ENCODE data around the gene TMEM132E.

Gene TMEM132E

GRCh38 chr17:34665819-34666763, 86.7 kb downstream of the TMEM132E start:
- DNase-seq (ENCODE audit: low read depth in 2 of 2) = no peak

- DNase-seq (ENCODE audit: low read depth in 2 of 2) = no peak
Measured at GRCh38 chr17:34667656-34668055, 88.3 kb downstream of the TMEM132E start.

- DNase-seq (ENCODE audit: low read depth in 2 of 2) = no peak
Measured at GRCh38 chr17:34668206-34668605, 88.8 kb downstream of the TMEM132E start.

GRCh38 chr17:34669511-34669910, 90.1 kb downstream of the TMEM132E start:
- DNase-seq (ENCODE audit: low read depth in 2 of 2) = no peak

GRCh38 chr17:34670618-34671017, 91.2 kb downstream of the TMEM132E start:
- no peak for DNase-seq (ENCODE audit: low read depth in 2 of 2)

- DNase-seq (ENCODE audit: low read depth in 2 of 2) = no peak
Measured at GRCh38 chr17:34671191-34671590, 91.8 kb downstream of the TMEM132E start.

- DNase-seq (ENCODE audit: low read depth in 2 of 2) = no peak
Measured at GRCh38 chr17:34672176-34672785, 92.9 kb downstream of the TMEM132E start.

- no peak for DNase-seq (ENCODE audit: low read depth in 2 of 2)
Measured at GRCh38 chr17:34673516-34673915, 94.1 kb downstream of the TMEM132E start.

GRCh38 chr17:34673995-34674890, 94.9 kb downstream of the TMEM132E start:
- DNase-seq (ENCODE audit: low read depth in 2 of 2) = no peak

- DNase-seq (ENCODE audit: low read depth in 2 of 2) = no peak
Measured at GRCh38 chr17:34675143-34675542, 95.8 kb downstream of the TMEM132E start.

- no peak for DNase-seq (ENCODE audit: low read depth in 2 of 2)
Measured at GRCh38 chr17:34675605-34676004, 96.2 kb downstream of the TMEM132E start.

GRCh38 chr17:34680151-34680550, 100.8 kb downstream of the TMEM132E start:
- DNase-seq (ENCODE audit: low read depth in 2 of 2) = no peak

GRCh38 chr17:34682305-34682704, 102.9 kb downstream of the TMEM132E start:
- DNase-seq (ENCODE audit: low read depth in 2 of 2) = no peak

GRCh38 chr17:34683390-34683789, 104.0 kb downstream of the TMEM132E start:
- no peak for DNase-seq (ENCODE audit: low read depth in 2 of 2)
